K562 (cell line): ENCODE results near the gene FFAR1. TPM values are rescaled to one million over a fixed set of nuclear protein-coding genes. Genes with fewer than 3 reads are reported as not detected.

Experiments used
- ATF7 ChIP-seq: fragments of 450-650 bp; IDR thresholded peaks from 2 replicates; pipeline ENCODE4 v1.7.1; 2014; ENCODE audit warnings: mild to moderate bottlenecking, moderate library complexity
- BRCA1 ChIP-seq, 2 experiments: fragments of 450-650 bp in 1 of 2; sonication (generic) in 1 of 2; formaldehyde crosslinking in 1 of 2; IDR thresholded peaks; 2 replicates each; pipeline versions ENCODE4 v1.5.0 to v1.6.1; 2017 to 2020; ENCODE audit warnings: mild to moderate bottlenecking in 1 of 2, missing genetic modification reagents in 1 of 2
- HCFC1 ChIP-seq: IDR thresholded peaks from 2 replicates; pipeline ENCODE4 v1.6.1; 2012; ENCODE audit warnings: low read depth, low read length, improper control_type of control experiment
- HNRNPUL1 ChIP-seq: fragments of 200-400 bp; formaldehyde crosslinking; IDR thresholded peaks from 2 replicates; pipeline ENCODE4 v1.6.1; 2017; ENCODE audit warnings: low read length
- JUND ChIP-seq, 2 experiments: IDR thresholded peaks; 2 replicates in 1 of 2; 3 replicates in 1 of 2; pipeline ENCODE4 v1.6.1; 2011; ENCODE audit warnings: borderline replicate concordance in 2 of 2, low read depth in 2 of 2, low read length in 2 of 2, improper control_type of control experiment in 1 of 2, missing biosample characterization in 1 of 2, missing genetic modification characterization in 1 of 2, missing genetic modification reagents in 1 of 2
- L3MBTL2 ChIP-seq: fragments of 450-650 bp; IDR thresholded peaks from 2 replicates; pipeline ENCODE4 v1.6.1; 2016; ENCODE audit warnings: mild to moderate bottlenecking, moderate library complexity
- PHF20 ChIP-seq: fragments of 450-650 bp; IDR thresholded peaks from 2 replicates; pipeline ENCODE4 v1.6.1; 2018; ENCODE audit not compliant: partially characterized antibody
- RB1 ChIP-seq: fragments of 450-650 bp; IDR thresholded peaks from 2 replicates; pipeline ENCODE4 v1.6.1; 2017; ENCODE audit warnings: low read depth, mild to moderate bottlenecking
- TEAD4 ChIP-seq, 2 experiments: sonication (generic) in 1 of 2; formaldehyde crosslinking in 1 of 2; IDR thresholded peaks; 2 replicates each; pipeline versions ENCODE4 v1.6.1 to v1.8.0; 2012 to 2022; ENCODE audit warnings: borderline replicate concordance in 1 of 2, inconsistent platforms in 1 of 2, low read length in 1 of 2, mild to moderate bottlenecking in 1 of 2, missing genetic modification reagents in 1 of 2
- ZBTB17 ChIP-seq: fragments of 450-650 bp; formaldehyde crosslinking; IDR thresholded peaks from 2 replicates; pipeline ENCODE4 v1.4.0; 2020; ENCODE audit warnings: mild to moderate bottlenecking
- ZNF175 ChIP-seq: fragments of 200-800 bp; sonication (Bioruptor generic); IDR thresholded peaks from 2 replicates; pipeline ENCODE4 v1.6.1; 2016; ENCODE audit warnings: low read depth, mild to moderate bottlenecking, missing genetic modification characterization, missing compliant biosample characterization
- polyA plus RNA-seq, 8 experiments: library from polyadenylated mRNA; depleted of rRNA in 4 of 8; stranded (reverse) in 5 of 8; unstranded in 3 of 8; fragments of >200 nt; fragmentation: Nextera tagmentation in 2 of 8; fragmentation: Illumina TruSeq in 1 of 8; extraction: Ambion mirVana in 2 of 8; extraction: Trizol in 1 of 8; gene quantifications; 2 replicates each; pipeline versions ENCODE4 v1.2.1 to v1.2.3, GENCODE V29; 2011 to 2014; ENCODE audit warnings: inconsistent platforms in 1 of 8, missing spikeins in 1 of 8
- total RNA-seq, 7 experiments: library from RNA; depleted of rRNA in 6 of 7; stranded (reverse); fragments of >200 nt in 6 of 7; fragmentation: Illumina TruSeq in 2 of 7; extraction: Trizol in 2 of 7; gene quantifications; 2 replicates each; pipeline versions ENCODE4 v1.2.1 to v1.2.3, GENCODE V29; 2011 to 2021; ENCODE audit warnings: low replicate concordance in 1 of 7
- TF ChIP-seq, protein P1 (sequence below): fragments of 450-650 bp; IDR thresholded peaks from 2 replicates; pipeline ENCODE4 v1.6.1; 2016; ENCODE audit warnings: mild to moderate bottlenecking, moderate library complexity
- TF ChIP-seq, protein P2 (sequence below): fragments of 450-650 bp; IDR thresholded peaks from 2 replicates; pipeline ENCODE4 v1.6.1; 2016; ENCODE audit warnings: borderline replicate concordance

FFAR1 gene
- total and polyA plus RNA-seq, 9 of the 15 experiments (the other 6 are each of a cell fraction or from before 2014, with no cell fraction given), result not detected

DNA sequence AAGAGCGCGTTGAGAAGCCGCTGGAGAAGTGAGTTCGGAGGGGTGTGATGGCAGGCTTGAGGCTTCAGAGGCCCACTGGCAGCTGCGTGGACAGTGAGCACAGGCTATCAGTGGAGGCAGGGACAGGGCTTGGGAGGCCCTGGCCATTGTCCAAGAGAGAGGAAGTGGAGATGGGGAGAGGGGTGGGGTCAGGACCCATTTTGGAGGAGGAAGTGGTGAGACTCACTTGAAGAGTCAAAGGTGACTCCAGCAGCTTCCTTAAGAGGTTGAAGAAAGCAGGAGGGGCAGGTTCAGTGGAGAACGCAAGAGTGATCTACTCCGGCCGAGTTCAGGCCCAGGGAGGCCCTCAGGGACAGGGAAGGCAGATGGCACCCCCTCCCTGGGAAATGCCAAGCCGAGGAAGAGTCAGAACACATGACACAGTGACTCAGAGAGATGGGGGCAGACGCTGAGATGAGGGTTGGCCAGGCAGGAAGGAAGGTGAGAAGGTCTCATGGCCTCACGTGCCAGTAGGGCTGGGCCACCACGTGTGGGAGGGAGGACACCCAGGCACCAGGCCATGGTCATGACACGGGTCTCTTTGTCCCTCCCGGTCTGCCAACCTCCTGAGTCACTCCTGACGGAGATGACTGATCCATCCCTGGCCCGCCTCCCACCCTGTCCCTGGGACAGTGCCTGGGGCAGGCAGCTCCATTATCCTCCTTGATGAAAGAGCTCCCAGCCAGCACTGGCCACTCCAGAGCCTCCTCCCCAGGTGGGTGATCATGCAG, 28.8 kb upstream of the FFAR1 start (continued):
- TF ChIP-seq TEAD4 (IDR thresholded peaks at IDR 0.05; ENCODE audit: low read length) (no peak), TEAD4 (CRISPR knock-in tag; IDR thresholded peaks at IDR 0.05; ENCODE audit: borderline replicate concordance) (peak; percentile 36; the same call in 1 of the 2 replicates), HCFC1 (no peak), ZBTB17 (CRISPR knock-in tag) (peak; percentile 35; the same call in 1 of the 2 replicates), JUND (IDR thresholded peaks at IDR 0.05; ENCODE audit: borderline replicate concordance, low read depth, low read length) (peak; percentile 65; the same call in 1 of the 2 replicates), JUND (tag; IDR thresholded peaks at IDR 0.05; ENCODE audit: borderline replicate concordance, low read depth, low read length) (0 out of 3 replicates have a peak, but pooled peaks have one; percentile 28), PHF20 (no peak), RB1 (no peak), ATF7 (no peak), BRCA1 (IDR thresholded peaks at IDR 0.05) (no peak), BRCA1 (CRISPR knock-in tag; IDR thresholded peaks at IDR 0.05) (no peak), HNRNPUL1 (no peak), ZNF175 (CRISPR knock-in tag) (peak; percentile 87), L3MBTL2 (peak; percentile 83)
- TF ChIP-seq, protein P1, sequence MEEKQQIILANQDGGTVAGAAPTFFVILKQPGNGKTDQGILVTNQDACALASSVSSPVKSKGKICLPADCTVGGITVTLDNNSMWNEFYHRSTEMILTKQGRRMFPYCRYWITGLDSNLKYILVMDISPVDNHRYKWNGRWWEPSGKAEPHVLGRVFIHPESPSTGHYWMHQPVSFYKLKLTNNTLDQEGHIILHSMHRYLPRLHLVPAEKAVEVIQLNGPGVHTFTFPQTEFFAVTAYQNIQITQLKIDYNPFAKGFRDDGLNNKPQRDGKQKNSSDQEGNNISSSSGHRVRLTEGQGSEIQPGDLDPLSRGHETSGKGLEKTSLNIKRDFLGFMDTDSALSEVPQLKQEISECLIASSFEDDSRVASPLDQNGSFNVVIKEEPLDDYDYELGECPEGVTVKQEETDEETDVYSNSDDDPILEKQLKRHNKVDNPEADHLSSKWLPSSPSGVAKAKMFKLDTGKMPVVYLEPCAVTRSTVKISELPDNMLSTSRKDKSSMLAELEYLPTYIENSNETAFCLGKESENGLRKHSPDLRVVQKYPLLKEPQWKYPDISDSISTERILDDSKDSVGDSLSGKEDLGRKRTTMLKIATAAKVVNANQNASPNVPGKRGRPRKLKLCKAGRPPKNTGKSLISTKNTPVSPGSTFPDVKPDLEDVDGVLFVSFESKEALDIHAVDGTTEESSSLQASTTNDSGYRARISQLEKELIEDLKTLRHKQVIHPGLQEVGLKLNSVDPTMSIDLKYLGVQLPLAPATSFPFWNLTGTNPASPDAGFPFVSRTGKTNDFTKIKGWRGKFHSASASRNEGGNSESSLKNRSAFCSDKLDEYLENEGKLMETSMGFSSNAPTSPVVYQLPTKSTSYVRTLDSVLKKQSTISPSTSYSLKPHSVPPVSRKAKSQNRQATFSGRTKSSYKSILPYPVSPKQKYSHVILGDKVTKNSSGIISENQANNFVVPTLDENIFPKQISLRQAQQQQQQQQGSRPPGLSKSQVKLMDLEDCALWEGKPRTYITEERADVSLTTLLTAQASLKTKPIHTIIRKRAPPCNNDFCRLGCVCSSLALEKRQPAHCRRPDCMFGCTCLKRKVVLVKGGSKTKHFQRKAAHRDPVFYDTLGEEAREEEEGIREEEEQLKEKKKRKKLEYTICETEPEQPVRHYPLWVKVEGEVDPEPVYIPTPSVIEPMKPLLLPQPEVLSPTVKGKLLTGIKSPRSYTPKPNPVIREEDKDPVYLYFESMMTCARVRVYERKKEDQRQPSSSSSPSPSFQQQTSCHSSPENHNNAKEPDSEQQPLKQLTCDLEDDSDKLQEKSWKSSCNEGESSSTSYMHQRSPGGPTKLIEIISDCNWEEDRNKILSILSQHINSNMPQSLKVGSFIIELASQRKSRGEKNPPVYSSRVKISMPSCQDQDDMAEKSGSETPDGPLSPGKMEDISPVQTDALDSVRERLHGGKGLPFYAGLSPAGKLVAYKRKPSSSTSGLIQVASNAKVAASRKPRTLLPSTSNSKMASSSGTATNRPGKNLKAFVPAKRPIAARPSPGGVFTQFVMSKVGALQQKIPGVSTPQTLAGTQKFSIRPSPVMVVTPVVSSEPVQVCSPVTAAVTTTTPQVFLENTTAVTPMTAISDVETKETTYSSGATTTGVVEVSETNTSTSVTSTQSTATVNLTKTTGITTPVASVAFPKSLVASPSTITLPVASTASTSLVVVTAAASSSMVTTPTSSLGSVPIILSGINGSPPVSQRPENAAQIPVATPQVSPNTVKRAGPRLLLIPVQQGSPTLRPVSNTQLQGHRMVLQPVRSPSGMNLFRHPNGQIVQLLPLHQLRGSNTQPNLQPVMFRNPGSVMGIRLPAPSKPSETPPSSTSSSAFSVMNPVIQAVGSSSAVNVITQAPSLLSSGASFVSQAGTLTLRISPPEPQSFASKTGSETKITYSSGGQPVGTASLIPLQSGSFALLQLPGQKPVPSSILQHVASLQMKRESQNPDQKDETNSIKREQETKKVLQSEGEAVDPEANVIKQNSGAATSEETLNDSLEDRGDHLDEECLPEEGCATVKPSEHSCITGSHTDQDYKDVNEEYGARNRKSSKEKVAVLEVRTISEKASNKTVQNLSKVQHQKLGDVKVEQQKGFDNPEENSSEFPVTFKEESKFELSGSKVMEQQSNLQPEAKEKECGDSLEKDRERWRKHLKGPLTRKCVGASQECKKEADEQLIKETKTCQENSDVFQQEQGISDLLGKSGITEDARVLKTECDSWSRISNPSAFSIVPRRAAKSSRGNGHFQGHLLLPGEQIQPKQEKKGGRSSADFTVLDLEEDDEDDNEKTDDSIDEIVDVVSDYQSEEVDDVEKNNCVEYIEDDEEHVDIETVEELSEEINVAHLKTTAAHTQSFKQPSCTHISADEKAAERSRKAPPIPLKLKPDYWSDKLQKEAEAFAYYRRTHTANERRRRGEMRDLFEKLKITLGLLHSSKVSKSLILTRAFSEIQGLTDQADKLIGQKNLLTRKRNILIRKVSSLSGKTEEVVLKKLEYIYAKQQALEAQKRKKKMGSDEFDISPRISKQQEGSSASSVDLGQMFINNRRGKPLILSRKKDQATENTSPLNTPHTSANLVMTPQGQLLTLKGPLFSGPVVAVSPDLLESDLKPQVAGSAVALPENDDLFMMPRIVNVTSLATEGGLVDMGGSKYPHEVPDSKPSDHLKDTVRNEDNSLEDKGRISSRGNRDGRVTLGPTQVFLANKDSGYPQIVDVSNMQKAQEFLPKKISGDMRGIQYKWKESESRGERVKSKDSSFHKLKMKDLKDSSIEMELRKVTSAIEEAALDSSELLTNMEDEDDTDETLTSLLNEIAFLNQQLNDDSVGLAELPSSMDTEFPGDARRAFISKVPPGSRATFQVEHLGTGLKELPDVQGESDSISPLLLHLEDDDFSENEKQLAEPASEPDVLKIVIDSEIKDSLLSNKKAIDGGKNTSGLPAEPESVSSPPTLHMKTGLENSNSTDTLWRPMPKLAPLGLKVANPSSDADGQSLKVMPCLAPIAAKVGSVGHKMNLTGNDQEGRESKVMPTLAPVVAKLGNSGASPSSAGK, result peak; percentile 92
- TF ChIP-seq, protein P2, sequence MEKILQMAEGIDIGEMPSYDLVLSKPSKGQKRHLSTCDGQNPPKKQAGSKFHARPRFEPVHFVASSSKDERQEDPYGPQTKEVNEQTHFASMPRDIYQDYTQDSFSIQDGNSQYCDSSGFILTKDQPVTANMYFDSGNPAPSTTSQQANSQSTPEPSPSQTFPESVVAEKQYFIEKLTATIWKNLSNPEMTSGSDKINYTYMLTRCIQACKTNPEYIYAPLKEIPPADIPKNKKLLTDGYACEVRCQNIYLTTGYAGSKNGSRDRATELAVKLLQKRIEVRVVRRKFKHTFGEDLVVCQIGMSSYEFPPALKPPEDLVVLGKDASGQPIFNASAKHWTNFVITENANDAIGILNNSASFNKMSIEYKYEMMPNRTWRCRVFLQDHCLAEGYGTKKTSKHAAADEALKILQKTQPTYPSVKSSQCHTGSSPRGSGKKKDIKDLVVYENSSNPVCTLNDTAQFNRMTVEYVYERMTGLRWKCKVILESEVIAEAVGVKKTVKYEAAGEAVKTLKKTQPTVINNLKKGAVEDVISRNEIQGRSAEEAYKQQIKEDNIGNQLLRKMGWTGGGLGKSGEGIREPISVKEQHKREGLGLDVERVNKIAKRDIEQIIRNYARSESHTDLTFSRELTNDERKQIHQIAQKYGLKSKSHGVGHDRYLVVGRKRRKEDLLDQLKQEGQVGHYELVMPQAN, result no peak
